SU-DHL-6 (cell line): Measurements from ENCODE around the gene KCNK13.

Experiments
- H2AFZ ChIP-seq: fragments of 200-600 bp; sonication (generic); 2 replicates; pipeline ENCODE4 v1.6.1; 2014; ENCODE audit warnings: low read depth, mild to moderate bottlenecking, moderate library complexity, mixed read lengths, antibody characterized with exemption, low read length; ENCODE audit not compliant: severe bottlenecking
- H3F3A ChIP-seq: fragments of 200-600 bp; shearing (Covaris generic); 2 replicates; pipeline ENCODE4 v1.6.0; 2016; ENCODE audit warnings: antibody characterized with exemption, mild to moderate bottlenecking; ENCODE audit not compliant: insufficient read depth
- H3K27ac ChIP-seq: fragments of 200-600 bp; sonication (generic); 2 replicates; pipeline ENCODE4 v1.5.1; 2016; ENCODE audit warnings: low read depth, mild to moderate bottlenecking, low read length, moderate library complexity, mixed read lengths
- H3K27me3 ChIP-seq: fragments of 200-600 bp; sonication (generic), shearing (Covaris generic); 2 replicates; pipeline ENCODE4 v1.6.0; 2014; ENCODE audit warnings: mild to moderate bottlenecking, low read length
- H3K36me3 ChIP-seq: fragments of 200-600 bp; sonication (generic); 2 replicates; pipeline ENCODE4 v1.6.1; 2014; ENCODE audit warnings: mild to moderate bottlenecking, low read length, mixed read lengths
- H3K4me2 ChIP-seq: fragments of 300-600, 200-600 bp; shearing (Covaris generic), sonication (generic); 2 replicates; pipeline ENCODE4 v1.6.0; 2014; ENCODE audit warnings: low read length, low read depth, mild to moderate bottlenecking; ENCODE audit not compliant: poor library complexity, severe bottlenecking
- H3K4me3 ChIP-seq: fragments of 200-600 bp; sonication (generic); 2 replicates; pipeline ENCODE4 v1.5.1; 2014; ENCODE audit warnings: antibody characterized with exemption, low read length, mild to moderate bottlenecking, mixed read lengths; ENCODE audit not compliant: insufficient read depth, poor library complexity, severe bottlenecking
- H3K79me2 ChIP-seq: fragments of 200-600 bp; sonication (generic); 2 replicates; pipeline ENCODE4 v1.6.1; 2014; ENCODE audit warnings: mild to moderate bottlenecking, low read length, moderate library complexity; ENCODE audit not compliant: insufficient read depth
- H3K9ac ChIP-seq: fragments of 200-600 bp; sonication (generic); 2 replicates; pipeline ENCODE4 v1.7.0; 2014; ENCODE audit warnings: mild to moderate bottlenecking, low read length
- H3K9me2 ChIP-seq: fragments of 200-600 bp; sonication (generic); replicated peaks from 2 replicates; pipeline ENCODE4 v1.6.1; 2014; ENCODE audit warnings: low read length; ENCODE audit not compliant: insufficient read depth
- H3K9me3 ChIP-seq: fragments of 200-600 bp; sonication (generic); 2 replicates; pipeline ENCODE4 v1.6.1; 2014; ENCODE audit warnings: low read length, mixed read lengths; ENCODE audit not compliant: insufficient read depth
- H4K20me1 ChIP-seq: fragments of 200-600 bp; sonication (generic); 2 replicates; pipeline ENCODE4 v1.6.1; 2014; ENCODE audit warnings: low read depth, mild to moderate bottlenecking, antibody characterized with exemption, low read length, moderate library complexity, mixed read lengths
- EZH2phosphoT487 ChIP-seq: fragments of 200-600 bp; sonication (generic), shearing (Covaris generic); conservative IDR thresholded peaks from 2 replicates; pipeline ENCODE4 v1.6.1; 2018; ENCODE audit warnings: mild to moderate bottlenecking, antibody characterized with exemption, low read length, moderate library complexity, mixed read lengths
- TF ChIP-seq, protein P1 (sequence below): fragments of 200-600 bp; sonication (generic); IDR thresholded peaks from one replicate; pipeline ENCODE4 v1.5.1; 2017; ENCODE audit warnings: antibody characterized with exemption, mild to moderate bottlenecking, low read length, moderate library complexity; ENCODE audit not compliant: insufficient read depth, poor library complexity, severe bottlenecking

The KCNK13 gene

DNA sequence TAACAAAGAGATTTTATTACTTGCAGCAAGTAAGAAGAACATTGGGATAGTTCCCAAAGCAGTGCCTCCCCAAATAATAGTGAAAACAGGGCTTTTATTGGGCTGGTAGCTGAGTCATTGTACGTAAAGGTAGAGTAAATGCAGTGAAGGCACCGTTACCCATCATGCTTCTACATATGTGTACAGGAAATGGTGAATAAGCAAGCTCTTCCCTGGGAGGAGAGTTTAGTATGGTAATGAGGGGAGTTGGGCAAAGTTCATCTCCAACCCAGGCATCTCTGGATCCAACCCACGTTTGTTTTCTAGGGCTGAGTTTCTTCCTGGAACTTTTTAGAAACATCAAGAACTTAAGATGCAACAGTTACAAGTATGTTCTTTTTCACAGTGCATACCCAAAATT lies 56.2 kb downstream of the KCNK13 start:
- Histone ChIP-seq H2AFZ (no peak overlapping the region), H3K9ac (no peak overlapping the region), H3K36me3 (no peaks in the 10 kb centered on the region), H4K20me1 (no peaks in the 10 kb centered on the region), H3K27ac (no peak overlapping the region), H3K79me2 (no peaks in the 10 kb centered on the region), H3F3A (no peaks in the 10 kb centered on the region), H3K27me3 (no peaks in the 10 kb centered on the region), H3K9me2 (no peaks in the 10 kb centered on the region), H3K4me3 (no peak overlapping the region), H3K9me3 (no peaks in the 10 kb centered on the region), H3K4me2 (no peak overlapping the region)
- TF ChIP-seq, protein P1, sequence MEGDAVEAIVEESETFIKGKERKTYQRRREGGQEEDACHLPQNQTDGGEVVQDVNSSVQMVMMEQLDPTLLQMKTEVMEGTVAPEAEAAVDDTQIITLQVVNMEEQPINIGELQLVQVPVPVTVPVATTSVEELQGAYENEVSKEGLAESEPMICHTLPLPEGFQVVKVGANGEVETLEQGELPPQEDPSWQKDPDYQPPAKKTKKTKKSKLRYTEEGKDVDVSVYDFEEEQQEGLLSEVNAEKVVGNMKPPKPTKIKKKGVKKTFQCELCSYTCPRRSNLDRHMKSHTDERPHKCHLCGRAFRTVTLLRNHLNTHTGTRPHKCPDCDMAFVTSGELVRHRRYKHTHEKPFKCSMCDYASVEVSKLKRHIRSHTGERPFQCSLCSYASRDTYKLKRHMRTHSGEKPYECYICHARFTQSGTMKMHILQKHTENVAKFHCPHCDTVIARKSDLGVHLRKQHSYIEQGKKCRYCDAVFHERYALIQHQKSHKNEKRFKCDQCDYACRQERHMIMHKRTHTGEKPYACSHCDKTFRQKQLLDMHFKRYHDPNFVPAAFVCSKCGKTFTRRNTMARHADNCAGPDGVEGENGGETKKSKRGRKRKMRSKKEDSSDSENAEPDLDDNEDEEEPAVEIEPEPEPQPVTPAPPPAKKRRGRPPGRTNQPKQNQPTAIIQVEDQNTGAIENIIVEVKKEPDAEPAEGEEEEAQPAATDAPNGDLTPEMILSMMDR = no peak
- TF ChIP-seq EZH2phosphoT487 = no peak

DNA sequence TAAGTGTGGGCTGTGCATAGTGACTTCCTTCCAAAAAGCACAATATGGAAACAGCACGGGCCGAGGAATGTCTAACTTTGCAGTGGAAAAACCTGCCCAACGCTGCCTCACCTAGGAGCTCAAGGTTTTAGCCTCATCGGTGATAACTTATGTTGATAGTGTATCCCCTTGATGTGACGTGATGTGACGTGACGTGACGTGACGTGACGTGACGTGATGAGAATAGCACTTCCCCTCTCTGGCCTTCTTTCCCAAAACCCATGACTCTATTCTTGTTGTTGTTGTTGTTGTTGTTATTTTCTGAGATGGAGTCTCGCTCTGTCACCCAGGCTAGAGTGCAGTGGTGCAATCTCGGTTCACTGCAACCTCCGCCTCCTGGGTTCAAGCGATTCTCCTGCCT lies 64.5 kb downstream of the KCNK13 start:
- Histone ChIP-seq H3F3A (no peaks in the 10 kb centered on the region), H3K9ac (no peak overlapping the region), H3K9me2 (no peaks in the 10 kb centered on the region), H3K79me2 (no peaks in the 10 kb centered on the region), H3K27ac (no peak overlapping the region), H4K20me1 (no peaks in the 10 kb centered on the region), H2AFZ (no peak overlapping the region), H3K36me3 (no peaks in the 10 kb centered on the region), H3K27me3 (no peaks in the 10 kb centered on the region), H3K9me3 (no peaks in the 10 kb centered on the region), H3K4me2 (no peak overlapping the region), H3K4me3 (no peak overlapping the region)
- no peak for TF ChIP-seq EZH2phosphoT487
- TF ChIP-seq, protein P1 = no peak

DNA sequence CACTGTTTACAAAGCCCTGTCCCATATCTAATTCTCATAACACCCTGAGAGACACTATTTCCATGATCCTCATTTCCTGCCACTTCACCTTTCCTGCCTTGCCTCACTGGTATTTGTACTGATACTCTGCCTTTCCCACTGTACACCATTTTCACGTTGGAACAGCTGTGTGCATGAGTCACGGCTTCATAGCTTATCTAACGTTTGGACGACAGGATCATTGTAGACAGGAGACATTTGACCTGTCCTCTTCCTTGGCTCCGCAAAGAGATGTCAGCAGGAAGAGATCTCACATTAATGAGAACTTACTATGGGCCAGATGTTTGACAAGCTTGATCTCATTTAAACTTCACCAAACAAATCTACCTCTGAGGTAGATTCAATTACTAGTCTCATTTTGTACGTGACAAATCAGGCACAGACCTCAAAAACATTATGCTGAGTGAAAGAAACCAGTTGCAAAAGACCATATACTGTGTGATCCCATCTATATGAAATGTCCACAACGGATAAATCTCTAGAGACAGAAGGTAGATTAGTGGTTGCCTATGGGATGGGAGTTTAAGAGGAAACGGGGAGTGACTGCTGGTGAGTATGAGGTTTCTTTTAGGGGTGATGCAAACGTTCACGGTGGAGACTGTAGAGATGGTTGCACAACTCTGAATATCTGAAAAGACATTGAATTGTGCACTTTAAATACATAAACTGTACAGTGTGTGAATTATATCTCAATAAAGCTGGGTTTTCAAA lies 71.2 kb downstream of the KCNK13 start:
- H3K27me3 ChIP-seq = no peaks in the 10 kb centered on the region
- H3F3A ChIP-seq = no peaks in the 10 kb centered on the region

More for the DNA sequence above, 71.2 kb downstream of the KCNK13 start:
- Histone ChIP-seq H3K79me2 (no peaks in the 10 kb centered on the region), H3K4me3 (no peak overlapping the region), H3K9me2 (no peaks in the 10 kb centered on the region), H3K27ac (no peak overlapping the region), H3K9me3 (no peaks in the 10 kb centered on the region), H3K4me2 (no peak overlapping the region), H3K9ac (no peak overlapping the region), H4K20me1 (no peaks in the 10 kb centered on the region), H3K36me3 (no peaks in the 10 kb centered on the region), H2AFZ (no peak overlapping the region)
- TF ChIP-seq EZH2phosphoT487 = no peak
- TF ChIP-seq, protein P1 = no peak
